Measurements from ENCODE around the gene QRFP. TPM values are rescaled to one million over a fixed set of nuclear protein-coding genes. Genes with fewer than 3 reads are reported as not detected.

Gene QRFP, protein sequence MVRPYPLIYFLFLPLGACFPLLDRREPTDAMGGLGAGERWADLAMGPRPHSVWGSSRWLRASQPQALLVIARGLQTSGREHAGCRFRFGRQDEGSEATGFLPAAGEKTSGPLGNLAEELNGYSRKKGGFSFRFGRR
- polyA plus RNA-seq (2013, experiment 1 of 4), result not detected
- polyA plus RNA-seq (2013, experiment 2 of 4), result not detected
- not detected for polyA plus RNA-seq (2013, experiment 3 of 4)
- polyA plus RNA-seq (2013, experiment 4 of 4), result not detected

- Histone ChIP-seq H3K4me1 (ENCODE audit: control insufficient read depth, insufficient read depth, low read length) (peaks cover 11% of the 10 kb centered on the region), H3K27ac (ENCODE audit: insufficient read depth, low read depth, low read length, poor library complexity, severe bottlenecking) (no peak within 1 kb of the TSS), H3K36me3 (ENCODE audit: control insufficient read depth, insufficient read depth, low read length) (no peaks in the 10 kb centered on the region), H3K9me3 (ENCODE audit: control insufficient read depth, low read length) (no peaks in the 10 kb centered on the region), H3K4me3 (ENCODE audit: insufficient read depth, low read depth, low read length) (no peak within 1 kb of the TSS), H3K27me3 (ENCODE audit: control insufficient read depth, insufficient read depth, low read length, poor library complexity, severe bottlenecking) (no peaks in the 10 kb centered on the region)
- WGBS, 2 experiments, result 91 to 92% methylated on average over 27 of the region's 27 CpGs
Measured at GRCh38 chr9:130896233-130897014, at the start of gene QRFP. TSS of gene QRFP (minus strand) at chr9:130896812. CDS start at chr9:130893838, 2,974 bp downstream.

DNA sequence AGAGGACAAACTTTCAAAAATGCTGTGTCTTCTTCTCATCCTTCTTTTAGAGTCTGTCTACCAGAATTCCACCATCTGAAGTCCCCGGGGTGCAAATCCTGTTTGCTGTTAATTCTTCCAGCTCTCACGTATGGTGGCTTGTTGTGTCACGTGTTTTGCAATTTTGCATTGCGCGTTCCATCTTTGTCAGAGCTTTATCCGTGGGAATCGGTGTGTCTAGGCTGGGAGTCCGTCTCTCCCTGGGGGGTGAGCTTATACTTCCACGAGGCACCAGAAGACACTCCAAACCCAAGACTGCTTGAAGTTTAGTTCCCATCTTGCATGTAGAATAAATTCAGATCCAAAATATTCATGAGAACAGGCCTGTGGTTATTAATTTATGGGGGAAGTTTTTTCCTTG is 48.6 kb upstream of the QRFP start:
- 92 to 95% methylated on average over 9 of the region's 9 CpGs for WGBS, 2 experiments
- Histone ChIP-seq H3K4me1 (ENCODE audit: control insufficient read depth, insufficient read depth, low read length) (no peaks in the 10 kb centered on the region), H3K36me3 (ENCODE audit: control insufficient read depth, insufficient read depth, low read length) (no peaks in the 10 kb centered on the region), H3K4me3 (ENCODE audit: insufficient read depth, low read depth, low read length) (no peak overlapping the region), H3K9me3 (ENCODE audit: control insufficient read depth, low read length) (no peaks in the 10 kb centered on the region), H3K27me3 (ENCODE audit: control insufficient read depth, insufficient read depth, low read length, poor library complexity, severe bottlenecking) (peaks cover 25% of the 10 kb centered on the region), H3K27ac (ENCODE audit: insufficient read depth, low read depth, low read length, poor library complexity, severe bottlenecking) (no peak overlapping the region)

DNA sequence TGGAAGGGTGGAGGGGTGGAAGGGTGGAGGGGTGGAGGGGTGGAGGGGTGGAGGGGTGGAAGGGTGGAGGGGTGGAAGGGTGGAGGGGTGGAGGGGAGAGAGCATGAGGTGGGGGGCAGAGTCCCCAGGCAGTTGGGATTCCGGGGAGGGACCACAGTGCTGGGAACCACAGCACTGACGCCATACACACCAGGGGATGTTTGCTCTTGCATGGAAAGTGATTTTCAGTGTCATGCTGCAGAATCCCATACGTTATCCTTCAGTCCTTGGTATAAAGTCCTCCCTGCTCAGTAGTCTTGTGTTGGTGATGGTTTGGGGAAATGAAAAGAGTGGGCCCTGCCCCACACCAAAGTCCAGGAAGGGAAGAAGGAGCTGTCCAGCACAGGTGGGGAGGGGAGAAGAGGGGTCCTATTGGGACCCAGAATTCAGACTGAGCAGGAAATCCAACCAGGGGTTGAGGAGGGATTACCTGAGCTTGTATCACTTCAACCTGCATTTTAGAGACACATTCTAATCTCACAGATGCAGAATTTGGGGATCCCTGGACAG is 48.0 kb upstream of the QRFP start:
- H3K36me3 ChIP-seq (ENCODE audit: control insufficient read depth, insufficient read depth, low read length), result no peaks in the 10 kb centered on the region
- H3K4me1 ChIP-seq (ENCODE audit: control insufficient read depth, insufficient read depth, low read length), result no peaks in the 10 kb centered on the region
- H3K4me3 ChIP-seq (ENCODE audit: insufficient read depth, low read depth, low read length), result no peak overlapping the region
- H3K27me3 ChIP-seq (ENCODE audit: control insufficient read depth, insufficient read depth, low read length, poor library complexity, severe bottlenecking), result peaks cover 31% of the 10 kb centered on the region
- no peaks in the 10 kb centered on the region for H3K9me3 ChIP-seq (ENCODE audit: control insufficient read depth, low read length)
- no peak overlapping the region for H3K27ac ChIP-seq (ENCODE audit: insufficient read depth, low read depth, low read length, poor library complexity, severe bottlenecking)
- 54 to 55% methylated on average over 3 of the region's 3 CpGs for WGBS, 2 experiments

- Histone ChIP-seq H3K9me3 (ENCODE audit: control insufficient read depth, low read length) (no peaks in the 10 kb centered on the region), H3K36me3 (ENCODE audit: control insufficient read depth, insufficient read depth, low read length) (no peaks in the 10 kb centered on the region), H3K27ac (ENCODE audit: insufficient read depth, low read depth, low read length, poor library complexity, severe bottlenecking) (no peak overlapping the region), H3K27me3 (ENCODE audit: control insufficient read depth, insufficient read depth, low read length, poor library complexity, severe bottlenecking) (peaks cover 39% of the 10 kb centered on the region), H3K4me3 (ENCODE audit: insufficient read depth, low read depth, low read length) (no peak overlapping the region), H3K4me1 (ENCODE audit: control insufficient read depth, insufficient read depth, low read length) (no peaks in the 10 kb centered on the region)
- 79 to 83% methylated on average over 14 of the region's 14 CpGs for WGBS, 2 experiments
Measured at GRCh38 chr9:130943777-130944176, 47.2 kb upstream of the QRFP start.

- 89 to 90% methylated on average over 13 of the region's 13 CpGs for WGBS, 2 experiments
- Histone ChIP-seq H3K36me3 (ENCODE audit: control insufficient read depth, insufficient read depth, low read length) (no peaks in the 10 kb centered on the region), H3K27ac (ENCODE audit: insufficient read depth, low read depth, low read length, poor library complexity, severe bottlenecking) (no peak overlapping the region), H3K4me3 (ENCODE audit: insufficient read depth, low read depth, low read length) (no peak overlapping the region), H3K4me1 (ENCODE audit: control insufficient read depth, insufficient read depth, low read length) (peaks cover 2% of the 10 kb centered on the region), H3K9me3 (ENCODE audit: control insufficient read depth, low read length) (no peaks in the 10 kb centered on the region), H3K27me3 (ENCODE audit: control insufficient read depth, insufficient read depth, low read length, poor library complexity, severe bottlenecking) (peaks cover 44% of the 10 kb centered on the region)
Measured at GRCh38 chr9:130943221-130943620, 46.6 kb upstream of the QRFP start.

- Histone ChIP-seq H3K9me3 (ENCODE audit: control insufficient read depth, low read length) (no peaks in the 10 kb centered on the region), H3K27ac (ENCODE audit: insufficient read depth, low read depth, low read length, poor library complexity, severe bottlenecking) (no peak overlapping the region), H3K27me3 (ENCODE audit: control insufficient read depth, insufficient read depth, low read length, poor library complexity, severe bottlenecking) (peaks cover 50% of the 10 kb centered on the region), H3K4me1 (ENCODE audit: control insufficient read depth, insufficient read depth, low read length) (peaks cover 6% of the 10 kb centered on the region), H3K4me3 (ENCODE audit: insufficient read depth, low read depth, low read length) (no peak overlapping the region), H3K36me3 (ENCODE audit: control insufficient read depth, insufficient read depth, low read length) (no peaks in the 10 kb centered on the region)
- whole genome bisulfite sequencing, 2 experiments, result 90 to 93% methylated on average over 10 of the region's 10 CpGs
Measured at GRCh38 chr9:130942679-130943078, 46.1 kb upstream of the QRFP start.

- H3K27me3 ChIP-seq (ENCODE audit: control insufficient read depth, insufficient read depth, low read length, poor library complexity, severe bottlenecking), result peaks cover 56% of the 10 kb centered on the region
- WGBS, 2 experiments, result 91 to 92% methylated on average over 6 of the region's 6 CpGs
Measured at GRCh38 chr9:130942084-130942483, 45.5 kb upstream of the QRFP start.

GRCh38 chr9:130940693-130941576 is 44.3 kb upstream of the QRFP start:
- Histone ChIP-seq H3K9me3 (ENCODE audit: control insufficient read depth, low read length) (no peaks in the 10 kb centered on the region), H3K4me3 (ENCODE audit: insufficient read depth, low read depth, low read length) (no peak overlapping the region), H3K36me3 (ENCODE audit: control insufficient read depth, insufficient read depth, low read length) (no peaks in the 10 kb centered on the region), H3K27ac (ENCODE audit: insufficient read depth, low read depth, low read length, poor library complexity, severe bottlenecking) (no peak overlapping the region), H3K4me1 (ENCODE audit: control insufficient read depth, insufficient read depth, low read length) (peaks cover 16% of the 10 kb centered on the region), H3K27me3 (ENCODE audit: control insufficient read depth, insufficient read depth, low read length, poor library complexity, severe bottlenecking) (peaks cover 60% of the 10 kb centered on the region)
- 14 to 17% methylated on average over 36 of the region's 36 CpGs for WGBS, 2 experiments

More at GRCh38 chr9:130942084-130942483, 45.5 kb upstream of the QRFP start:
- Histone ChIP-seq H3K4me3 (ENCODE audit: insufficient read depth, low read depth, low read length) (no peak overlapping the region), H3K9me3 (ENCODE audit: control insufficient read depth, low read length) (no peaks in the 10 kb centered on the region), H3K36me3 (ENCODE audit: control insufficient read depth, insufficient read depth, low read length) (no peaks in the 10 kb centered on the region), H3K4me1 (ENCODE audit: control insufficient read depth, insufficient read depth, low read length) (peaks cover 6% of the 10 kb centered on the region), H3K27ac (ENCODE audit: insufficient read depth, low read depth, low read length, poor library complexity, severe bottlenecking) (no peak overlapping the region)

- Histone ChIP-seq H3K36me3 (ENCODE audit: control insufficient read depth, insufficient read depth, low read length) (no peaks in the 10 kb centered on the region), H3K9me3 (ENCODE audit: control insufficient read depth, low read length) (no peaks in the 10 kb centered on the region), H3K27ac (ENCODE audit: insufficient read depth, low read depth, low read length, poor library complexity, severe bottlenecking) (no peak overlapping the region), H3K27me3 (ENCODE audit: control insufficient read depth, insufficient read depth, low read length, poor library complexity, severe bottlenecking) (peaks cover 60% of the 10 kb centered on the region), H3K4me3 (ENCODE audit: insufficient read depth, low read depth, low read length) (no peak overlapping the region), H3K4me1 (ENCODE audit: control insufficient read depth, insufficient read depth, low read length) (peaks cover 19% of the 10 kb centered on the region)
- 4% methylated on average over 32 of the region's 32 CpGs for WGBS, 2 experiments
Measured at GRCh38 chr9:130940027-130940549, 43.5 kb upstream of the QRFP start.
